HepG2 (cell line): ENCODE data around the gene LCORL.

ENCODE experiments used
- ELF3 ChIP-seq: IDR thresholded peaks from 2 replicates; pipeline ENCODE4 v1.6.1; 2016; ENCODE audit warnings: missing genetic modification reagents, missing compliant biosample characterization
- ELF4 ChIP-seq: sonication (generic); formaldehyde crosslinking; IDR thresholded peaks from 2 replicates; pipeline ENCODE4 v1.5.0; 2020; ENCODE audit warnings: missing genetic modification reagents, mild to moderate bottlenecking, moderate library complexity, borderline replicate concordance
- KAT8 ChIP-seq: IDR thresholded peaks from 2 replicates; pipeline ENCODE4 v1.6.1; 2016; ENCODE audit warnings: missing genetic modification reagents, missing compliant biosample characterization
- MZF1 ChIP-seq: sonication (generic); formaldehyde crosslinking; IDR thresholded peaks from 2 replicates; pipeline ENCODE4 v1.8.1; 2023; ENCODE audit warnings: mild to moderate bottlenecking, missing genetic modification reagents, borderline replicate concordance
- POLR2A ChIP-seq, 2 experiments: IDR thresholded peaks; 2 replicates each; pipeline ENCODE4 v1.6.1; 2011; ENCODE audit warnings: low read depth in 2 of 2, low read length in 2 of 2, mild to moderate bottlenecking in 1 of 2, moderate library complexity in 1 of 2; ENCODE audit not compliant: insufficient read depth in 1 of 2
- RXRA ChIP-seq: sonication (generic); formaldehyde crosslinking; IDR thresholded peaks from 2 replicates; pipeline ENCODE4 v1.5.1; 2020; ENCODE audit warnings: missing genetic modification reagents
- TBL1XR1 ChIP-seq: fragments of 150-350 bp; IDR thresholded peaks from 2 replicates; pipeline ENCODE4 v1.6.1; 2014; ENCODE audit warnings: borderline replicate concordance, low read length; ENCODE audit not compliant: partially characterized antibody
- ZNF407 ChIP-seq: sonication (generic); formaldehyde crosslinking; IDR thresholded peaks from one replicate; pipeline ENCODE4 v1.5.1; 2020; ENCODE audit warnings: mild to moderate bottlenecking, missing genetic modification reagents; ENCODE audit errors: not compliant biosample characterization
- ZNF510 ChIP-seq: sonication (generic); formaldehyde crosslinking; IDR thresholded peaks from 2 replicates; pipeline ENCODE4 v1.4.0; 2020; ENCODE audit warnings: low read depth, mild to moderate bottlenecking, missing genetic modification reagents

DNA sequence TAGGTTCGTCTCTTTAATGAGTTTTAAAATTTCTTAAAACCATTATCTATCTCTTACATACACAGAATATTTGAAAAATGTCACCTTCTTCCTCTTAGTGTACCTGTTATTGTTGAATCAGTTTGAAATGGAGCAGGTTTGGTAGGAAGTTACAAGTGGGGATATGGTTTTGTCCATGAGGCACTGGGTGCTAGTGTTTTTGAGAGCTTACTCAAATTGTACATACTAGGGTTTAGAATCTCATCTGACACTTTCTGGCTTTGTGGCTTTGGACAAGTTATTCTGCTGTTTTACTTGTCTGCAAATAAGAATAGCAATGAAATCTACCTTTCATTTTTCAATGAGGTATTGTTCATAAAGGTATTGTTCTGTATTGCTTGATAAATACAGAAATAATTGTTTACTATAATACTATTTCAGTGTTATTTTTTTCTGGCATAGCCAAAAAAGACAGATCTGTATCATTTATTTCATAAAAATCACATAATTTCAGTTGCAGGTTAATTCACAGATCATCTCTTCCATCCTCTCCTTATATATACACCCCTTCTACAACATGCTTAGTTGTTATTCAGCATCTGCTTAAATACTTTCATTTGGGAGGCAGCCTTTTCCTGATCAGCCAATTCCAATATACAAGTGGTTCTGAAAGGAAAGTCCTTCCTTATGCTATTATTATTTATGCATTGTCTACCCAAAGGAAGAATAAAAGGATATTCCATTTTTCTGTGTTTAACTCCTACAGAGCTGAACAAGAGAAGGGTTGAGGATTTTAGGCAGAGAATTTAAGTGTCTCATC lies 197.5 kb downstream of the LCORL start:
- no peak for TF ChIP-seq MZF1
- no peak for TF ChIP-seq TBL1XR1
- no peak for TF ChIP-seq KAT8
- no peak for TF ChIP-seq ELF4 (CRISPR knock-in tag)
- no peak for TF ChIP-seq RXRA (CRISPR knock-in tag)
- no peak for TF ChIP-seq ELF3
- TF ChIP-seq ZNF407 (CRISPR knock-in tag) = no peak
- no peak for TF ChIP-seq ZNF510 (CRISPR knock-in tag)
- TF ChIP-seq POLR2A (IDR thresholded peaks at IDR 0.05; ENCODE audit: insufficient read depth in 1 of 2, low read depth in 2 of 2, low read length in 2 of 2) = no peak
